ENCODE measurements around the gene RAB3C.

The RAB3C gene

DNA sequence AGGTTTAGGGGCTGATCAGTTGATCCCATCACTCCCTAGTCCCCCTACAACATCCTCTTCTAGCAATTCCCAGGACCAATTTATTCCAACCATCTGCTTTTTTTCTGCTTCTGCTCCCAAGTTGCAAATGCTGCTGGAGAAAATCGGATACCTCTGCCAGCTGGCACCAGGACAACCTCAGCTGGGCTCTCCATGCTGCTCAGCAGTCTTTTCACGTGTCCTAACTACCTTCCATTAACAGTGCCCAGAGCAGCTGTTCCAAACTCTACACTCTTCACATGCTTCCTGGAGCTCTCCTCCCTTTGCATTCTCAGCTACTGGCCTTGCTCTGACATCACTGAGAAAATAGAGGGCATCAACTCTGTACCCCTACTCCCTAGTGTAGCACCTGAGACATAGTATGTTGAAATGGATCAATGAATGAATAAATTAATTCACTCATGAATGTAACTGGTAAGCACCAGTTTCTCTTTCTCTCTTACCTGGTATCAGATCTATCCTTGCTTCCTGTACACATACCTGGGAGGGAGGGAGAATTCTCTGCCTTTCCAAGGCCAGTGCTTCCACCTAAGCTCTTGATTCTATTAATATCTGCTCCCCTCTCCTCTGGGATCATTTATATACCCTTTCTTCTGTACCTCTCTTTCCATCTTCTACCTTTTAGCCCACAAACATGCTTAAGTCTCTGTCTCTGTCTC, 191.0 kb downstream of the RAB3C start:
- no peak for DNase-seq (ENCODE audit: low spot score)

DNA sequence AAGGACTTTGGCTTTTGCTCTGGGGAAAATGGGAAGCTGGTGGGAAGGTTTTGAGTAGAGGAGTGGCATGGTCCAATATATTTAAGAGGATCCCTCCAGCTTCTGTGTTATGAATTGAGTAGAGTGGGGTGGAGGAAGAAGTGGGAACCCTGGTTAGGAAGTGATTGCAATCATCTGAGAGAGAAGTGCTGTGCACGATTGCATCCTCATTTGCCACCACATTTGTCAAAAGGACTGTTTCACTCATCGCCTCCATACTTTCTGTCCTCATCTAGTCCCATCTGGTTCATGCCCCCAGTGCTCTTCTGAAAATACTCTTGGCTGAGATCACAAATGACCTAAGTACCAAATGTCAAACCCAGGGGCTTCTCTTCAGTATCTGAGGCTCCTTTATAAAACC, 192.1 kb downstream of the RAB3C start:
- DNase-seq (ENCODE audit: low spot score), result no peak

DNA sequence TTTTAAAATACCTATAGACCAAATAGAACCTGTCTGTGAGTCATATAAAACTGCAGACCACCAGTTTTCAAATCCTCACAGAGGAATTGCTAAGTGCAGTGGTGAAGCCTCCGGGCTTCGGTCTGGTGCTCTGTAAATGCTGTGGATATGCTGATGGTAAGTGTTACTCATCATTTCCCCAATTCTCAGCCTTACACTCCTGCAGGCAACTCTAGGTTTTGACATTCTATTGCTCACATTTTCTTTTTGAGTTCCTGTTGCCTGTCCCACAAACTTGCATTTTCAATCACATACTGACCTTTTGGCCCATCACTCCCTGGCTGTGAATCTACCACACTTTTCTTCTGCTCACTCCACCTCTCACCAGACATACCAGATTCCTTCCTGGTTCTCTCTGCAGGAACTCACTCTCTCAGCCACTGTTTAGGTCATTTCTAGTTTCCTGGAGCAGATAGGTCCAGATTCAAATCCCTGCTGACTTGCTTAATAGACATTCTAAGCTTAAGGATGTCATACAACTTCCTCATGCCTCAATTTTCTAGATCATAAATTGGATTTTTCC, 192.9 kb downstream of the RAB3C start:
- no peak for DNase-seq (ENCODE audit: low spot score)

DNA sequence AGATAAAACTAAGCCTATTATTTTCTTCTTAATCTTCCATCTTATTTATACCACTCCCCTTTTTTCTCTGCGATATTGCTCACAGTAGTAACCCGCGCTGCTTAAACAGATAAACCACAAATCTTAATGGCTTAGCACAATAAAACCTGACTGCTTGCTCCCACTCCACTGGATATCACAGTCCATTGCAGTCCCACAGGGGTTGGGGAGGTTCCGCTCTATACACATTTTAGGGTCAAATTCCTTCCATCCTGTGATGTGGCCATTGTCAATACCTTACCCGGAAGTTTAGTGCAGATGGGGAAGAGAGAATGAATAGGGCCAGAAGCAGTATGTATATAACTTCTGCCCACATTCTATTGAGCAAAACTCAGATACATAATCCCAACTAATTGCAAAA, 193.7 kb downstream of the RAB3C start:
- no peak for DNase-seq (ENCODE audit: low spot score)

DNA sequence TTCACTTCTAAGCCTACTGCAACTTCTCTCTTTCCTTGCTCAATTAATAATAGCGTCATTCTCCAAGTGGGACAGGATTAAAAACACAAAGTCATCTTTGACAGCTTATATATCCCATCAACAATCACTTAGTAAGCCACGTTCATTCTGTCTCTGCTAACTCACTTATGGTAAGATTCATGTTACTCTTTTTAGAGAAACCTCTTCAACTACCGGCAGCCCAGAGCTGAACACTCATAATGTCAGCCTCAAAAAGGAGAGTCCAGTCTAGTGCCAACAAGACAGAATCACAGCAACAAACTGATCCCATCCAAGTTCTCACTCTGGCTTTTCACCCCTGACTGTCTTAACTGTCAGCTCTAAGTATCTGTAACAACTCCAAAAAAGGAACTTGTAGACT, 196.0 kb downstream of the RAB3C start:
- no peak for DNase-seq (ENCODE audit: low spot score)

DNA sequence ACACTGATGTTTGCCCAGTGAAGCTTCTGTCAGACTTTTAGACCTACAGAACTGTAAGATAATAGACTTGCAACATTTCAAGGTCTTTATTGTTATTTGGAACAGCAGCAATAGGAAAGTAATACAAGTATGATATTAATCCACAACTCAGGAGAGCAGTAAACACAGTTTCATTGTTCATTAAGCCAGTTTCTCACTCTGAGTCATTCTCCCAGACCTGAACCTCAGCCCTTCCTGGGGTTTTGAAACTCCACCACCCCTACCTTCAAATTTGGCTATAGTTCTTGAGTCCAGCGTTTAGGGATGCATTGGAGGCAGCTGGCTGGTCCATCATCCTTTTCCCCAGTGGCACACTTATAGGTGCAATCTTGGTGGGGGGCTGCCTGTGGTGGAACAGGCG, 203.2 kb downstream of the RAB3C start:
- DNase-seq (ENCODE audit: low spot score), result no peak

DNA sequence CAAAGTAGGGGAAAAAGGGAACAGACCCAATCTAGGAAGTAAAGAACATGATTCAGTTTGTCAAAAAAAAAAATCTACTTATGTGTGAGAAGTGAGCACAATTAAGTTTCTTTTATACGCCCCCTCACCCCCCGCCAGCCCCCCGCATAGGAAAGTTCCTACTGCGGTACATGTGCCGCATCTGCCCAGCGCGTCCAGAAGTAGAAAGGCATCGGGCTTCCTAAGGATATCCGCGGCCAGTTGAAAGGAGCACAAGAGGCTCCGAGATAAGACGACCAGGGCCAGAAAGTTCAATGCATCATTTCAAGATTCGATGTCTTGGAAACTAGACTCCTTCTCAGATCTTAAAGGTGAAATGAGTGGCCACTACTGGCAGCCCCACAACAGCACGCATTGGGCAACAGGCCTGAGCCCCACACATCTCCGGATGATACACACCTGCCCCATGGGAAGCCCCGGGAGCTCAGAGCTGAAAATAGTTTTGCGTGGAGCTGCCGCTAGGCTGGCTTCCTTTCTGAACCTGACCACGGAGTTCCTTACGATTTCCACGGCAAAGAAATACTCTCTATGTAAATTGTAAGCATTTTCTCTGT, 203.9 kb downstream of the RAB3C start:
- no peak for DNase-seq (ENCODE audit: low spot score)

DNA sequence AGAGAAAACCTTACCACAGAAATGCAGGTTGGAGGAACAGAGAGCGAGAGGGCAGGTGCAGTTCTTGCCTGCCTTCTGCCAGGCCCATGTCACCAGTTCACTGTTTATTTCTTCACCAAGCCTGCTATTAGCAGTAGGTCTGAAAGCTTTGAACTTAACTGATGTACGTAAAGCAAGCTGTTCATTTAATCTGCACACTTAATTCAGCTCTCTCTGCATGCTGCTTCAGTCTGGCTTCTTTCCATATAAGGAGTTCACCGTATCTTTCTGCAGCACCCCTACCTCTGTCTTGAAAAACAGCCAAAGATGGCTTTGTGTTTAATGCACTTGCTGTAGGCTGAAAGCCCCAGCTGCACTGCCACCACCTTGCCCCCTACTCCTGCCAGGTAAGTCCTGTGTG, 205.1 kb downstream of the RAB3C start:
- DNase-seq (ENCODE audit: low spot score), result no peak

DNA sequence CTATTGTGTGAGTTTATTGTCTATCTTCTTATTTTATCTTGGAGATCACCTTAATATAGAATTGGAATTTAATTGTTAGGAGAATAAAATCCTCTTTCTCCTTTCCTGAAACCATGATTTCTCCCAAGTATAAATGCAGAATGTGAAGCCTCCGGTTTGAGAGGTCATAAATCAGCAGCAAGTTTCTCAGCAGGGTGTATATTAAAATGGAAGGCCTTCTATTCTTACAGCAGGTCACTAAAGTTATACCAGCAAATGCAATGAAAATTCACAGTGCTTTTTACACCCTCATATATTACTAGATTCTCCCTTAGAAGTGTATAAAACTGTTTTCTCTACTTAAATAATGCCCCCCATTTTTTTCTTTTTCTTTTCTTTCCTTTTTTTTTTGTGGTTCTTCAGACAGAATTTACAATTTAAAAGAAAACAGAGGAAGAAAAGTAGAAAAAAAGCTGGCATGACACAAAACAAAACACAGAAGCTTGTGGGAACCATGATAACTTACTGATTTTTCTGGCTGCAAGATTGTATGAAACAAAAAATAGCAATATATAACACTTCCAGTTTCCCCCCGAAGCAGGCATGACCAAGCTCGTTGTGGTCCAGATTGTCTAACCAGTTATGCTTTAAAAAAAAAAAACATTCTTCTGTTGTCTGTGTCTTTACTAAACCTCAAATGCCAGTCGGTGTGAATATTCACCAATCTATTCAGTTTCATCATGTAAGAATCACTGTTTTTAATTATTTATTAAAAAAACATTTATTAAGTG, 211.2 kb downstream of the RAB3C start:
- DNase-seq (ENCODE audit: low spot score), result no peak

DNA sequence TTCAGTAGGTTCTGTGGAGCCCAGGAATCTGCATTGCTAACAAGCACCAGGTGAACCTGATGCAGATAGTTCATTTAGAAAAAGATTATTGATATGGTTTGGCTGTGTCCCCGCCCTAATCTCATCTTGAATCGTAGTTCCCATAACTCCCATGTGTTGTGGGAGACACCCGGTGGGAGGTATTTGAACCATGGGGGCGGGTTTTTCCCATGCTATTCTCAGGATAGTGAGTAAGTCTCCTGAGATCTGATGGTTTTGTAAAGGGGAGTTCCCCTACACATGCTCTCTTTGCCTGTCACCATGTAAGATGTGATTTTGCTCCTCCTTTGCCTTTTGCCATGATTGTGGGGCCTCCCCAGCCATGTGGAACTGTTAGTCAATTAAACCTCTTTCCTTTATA, 212.0 kb downstream of the RAB3C start:
- DNase-seq (ENCODE audit: low spot score), result no peak

DNA sequence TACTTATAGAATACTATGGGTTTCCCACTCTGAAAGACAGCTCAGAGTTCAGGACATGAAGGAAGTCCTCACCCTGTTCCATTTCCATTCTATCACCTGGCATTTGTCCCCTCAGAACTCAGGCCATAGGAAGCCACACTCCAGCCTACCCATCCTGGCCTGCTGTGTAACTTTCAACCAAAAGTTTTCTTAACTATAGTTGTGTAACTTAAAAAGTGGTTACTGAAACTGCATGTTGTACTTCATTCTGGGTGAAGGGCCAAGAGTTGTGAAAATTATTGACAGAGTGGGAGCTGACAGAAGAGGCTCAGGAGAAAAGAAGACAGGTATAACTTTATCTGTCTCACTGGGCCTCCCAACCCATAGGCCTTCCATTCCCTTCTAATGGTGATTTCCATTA, 212.5 kb downstream of the RAB3C start:
- DNase-seq (ENCODE audit: low spot score), result no peak

DNA sequence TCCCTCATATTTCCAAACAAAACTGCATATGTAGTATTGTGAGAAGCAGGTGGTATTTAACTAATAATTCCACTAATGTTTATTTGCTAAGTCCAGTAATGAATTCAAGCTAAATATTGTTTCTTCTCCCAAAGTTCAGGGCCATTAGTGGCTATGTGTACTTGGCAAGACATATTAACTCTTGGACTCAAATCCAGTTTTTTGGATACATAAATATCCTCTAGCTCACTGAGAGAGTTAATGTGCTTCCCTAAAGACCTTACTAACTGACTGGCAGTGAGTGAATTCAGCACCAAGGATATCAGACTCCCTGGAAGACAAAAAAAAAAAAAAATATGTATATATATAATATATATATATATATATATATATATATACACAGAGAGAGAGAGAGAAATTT, 214.1 kb downstream of the RAB3C start:
- DNase-seq (ENCODE audit: low spot score), result no peak

DNA sequence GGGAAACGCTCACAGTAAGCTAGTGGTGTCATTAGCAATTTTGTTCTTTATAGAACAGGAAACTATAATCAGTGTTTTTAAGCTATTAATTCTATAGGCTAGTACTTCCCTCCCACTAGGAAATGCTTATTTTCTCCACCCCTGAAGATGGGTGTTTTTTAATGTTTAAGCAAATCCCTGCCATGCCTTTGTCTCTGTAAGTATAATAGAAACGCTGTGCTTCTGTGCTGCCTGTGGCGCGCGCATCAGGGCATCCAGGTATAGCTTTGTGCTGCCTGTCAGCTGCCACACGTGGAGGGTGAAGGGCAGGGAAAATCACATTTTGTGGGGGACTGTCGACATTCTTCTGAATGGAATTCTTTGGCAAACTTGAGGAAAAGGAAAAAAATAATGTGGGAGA, 217.5 kb downstream of the RAB3C start:
- no peak for DNase-seq (ENCODE audit: low spot score)

DNA sequence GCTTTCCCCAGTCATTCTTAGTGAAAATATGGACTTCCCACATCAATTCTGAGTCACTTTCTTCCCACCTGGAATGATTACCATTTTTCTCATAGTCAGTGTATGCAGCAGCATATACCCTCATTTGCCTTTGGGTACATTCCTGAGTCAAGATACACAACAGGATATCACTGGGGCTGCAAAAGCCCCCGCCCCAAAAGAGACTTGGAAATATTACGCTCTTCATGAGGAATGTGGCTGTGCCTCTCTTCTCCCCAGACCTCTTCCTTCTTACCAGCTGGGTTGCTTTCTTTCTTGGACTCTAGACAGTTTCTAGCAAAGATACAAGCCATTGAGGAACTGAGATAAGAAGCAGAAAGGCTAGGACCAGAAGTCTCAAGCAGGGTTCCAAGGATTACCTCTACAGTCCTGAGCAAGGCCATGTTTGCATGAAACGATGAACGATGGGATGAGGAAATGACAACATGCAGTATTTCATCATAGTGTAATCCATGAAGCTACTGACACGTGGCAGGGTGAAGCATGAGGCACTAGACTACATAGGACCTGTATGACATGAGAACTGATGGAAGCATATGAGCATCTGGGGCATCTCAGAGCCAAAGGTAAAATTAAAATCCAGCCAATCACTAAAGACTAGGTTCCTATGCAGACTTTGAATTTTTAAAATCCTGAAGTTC, 218.1 kb downstream of the RAB3C start:
- no peak for DNase-seq (ENCODE audit: low spot score)

DNA sequence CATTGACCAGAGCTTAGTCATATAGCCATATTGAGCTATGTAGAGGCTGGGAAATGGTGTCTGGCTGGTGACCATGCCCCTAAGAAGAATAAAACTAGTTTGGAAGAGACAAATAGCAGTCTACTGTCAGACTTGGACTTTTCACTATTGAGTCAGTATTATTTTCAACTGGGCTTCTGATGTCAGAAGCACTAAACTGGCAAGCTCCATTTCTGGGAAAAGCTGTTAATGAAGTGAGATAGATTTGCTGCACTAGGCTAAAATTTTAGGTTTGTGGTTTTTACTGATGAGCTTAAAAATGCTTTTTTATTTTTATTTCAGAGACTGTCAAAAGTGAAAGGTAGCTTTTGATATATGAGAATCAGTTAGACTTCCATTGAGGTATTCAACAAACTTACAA, 220.2 kb downstream of the RAB3C start:
- no peak for DNase-seq (ENCODE audit: low spot score)

DNA sequence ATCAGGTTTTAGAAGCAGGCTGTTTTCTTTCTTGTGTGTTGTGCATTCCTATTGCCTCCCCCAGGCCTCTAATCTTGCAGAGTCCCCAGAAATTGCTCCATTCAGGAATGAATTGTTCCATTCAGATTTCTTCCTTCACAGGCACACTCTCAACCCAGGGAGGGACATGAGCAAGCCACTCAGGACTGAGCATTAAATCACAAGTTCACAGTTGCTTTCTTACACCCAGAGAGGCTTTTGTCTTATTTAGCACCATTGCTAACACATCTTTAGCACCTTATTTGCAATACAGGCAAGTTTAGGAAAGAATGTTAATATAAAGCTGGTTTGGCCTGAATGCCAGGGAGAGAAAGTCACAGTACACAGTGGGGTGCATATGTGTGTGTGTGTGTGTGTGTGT, 221.4 kb downstream of the RAB3C start:
- DNase-seq (ENCODE audit: low spot score), result no peak

DNA sequence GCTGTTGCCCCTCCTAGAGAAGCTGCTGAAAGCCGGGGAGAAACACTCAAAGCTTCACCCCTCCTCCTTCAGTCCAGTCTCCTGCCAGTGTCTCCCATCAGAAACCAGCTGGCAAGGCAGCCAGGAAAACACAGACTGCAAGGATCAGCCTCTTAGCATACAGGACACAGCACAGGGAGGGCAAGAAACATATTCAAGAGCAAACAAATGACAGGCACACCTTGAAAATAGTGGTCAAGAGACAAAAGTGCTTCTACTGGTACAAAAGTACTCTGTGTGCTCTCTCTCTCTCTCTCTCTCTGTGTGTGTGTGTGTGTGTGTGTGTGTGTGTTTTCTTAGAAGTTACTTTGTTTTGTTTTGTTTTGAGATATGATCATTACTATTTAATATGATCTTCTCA, 227.2 kb downstream of the RAB3C start:
- no peak for DNase-seq (ENCODE audit: low spot score)

DNA sequence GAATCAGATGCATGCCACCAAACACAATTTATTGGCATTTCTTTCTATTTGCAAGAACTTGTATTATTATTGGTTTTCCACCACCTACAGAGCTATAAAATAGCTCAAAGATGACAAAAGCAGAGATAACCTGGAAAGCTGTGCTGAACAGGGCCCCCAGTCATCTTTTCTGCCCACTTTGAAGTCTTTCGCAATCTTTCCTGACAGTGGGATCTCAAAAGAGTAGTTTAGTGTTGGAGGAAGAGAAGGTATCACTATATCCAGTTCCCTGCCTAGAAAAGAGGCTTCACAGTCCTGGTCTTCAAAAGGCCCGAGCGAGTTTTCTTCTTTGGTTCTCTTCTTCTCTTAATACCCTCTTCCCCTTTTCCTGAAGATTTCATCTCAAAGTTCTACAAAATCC, 231.0 kb downstream of the RAB3C start:
- DNase-seq (ENCODE audit: low spot score), result no peak

DNA sequence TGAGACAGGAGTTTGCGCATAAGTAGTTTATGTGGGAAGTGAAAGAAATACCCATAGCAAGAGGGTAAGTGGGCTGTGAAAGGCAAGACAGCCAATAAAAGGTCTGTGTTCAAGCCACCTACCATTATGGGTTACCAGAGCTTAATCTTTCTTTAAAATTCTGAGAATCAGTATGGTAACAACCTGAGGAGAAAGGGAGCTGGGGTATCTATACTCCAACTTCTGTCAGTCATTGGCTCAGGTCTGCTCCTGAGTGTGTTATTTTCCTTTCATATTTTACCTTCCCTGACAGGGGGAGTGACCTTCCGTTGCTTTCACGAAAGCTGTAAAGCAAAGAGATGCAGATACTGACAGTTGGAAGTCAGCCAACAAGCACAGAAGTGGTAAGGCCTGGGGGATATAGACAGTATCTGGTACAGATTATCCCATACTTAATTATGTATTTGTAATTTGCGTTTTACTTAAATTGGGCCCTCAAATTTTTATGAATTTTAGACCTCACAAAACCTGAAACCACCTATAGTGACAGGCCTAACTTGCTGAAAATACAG, 233.4 kb downstream of the RAB3C start:
- no peak for DNase-seq (ENCODE audit: low spot score)

DNA sequence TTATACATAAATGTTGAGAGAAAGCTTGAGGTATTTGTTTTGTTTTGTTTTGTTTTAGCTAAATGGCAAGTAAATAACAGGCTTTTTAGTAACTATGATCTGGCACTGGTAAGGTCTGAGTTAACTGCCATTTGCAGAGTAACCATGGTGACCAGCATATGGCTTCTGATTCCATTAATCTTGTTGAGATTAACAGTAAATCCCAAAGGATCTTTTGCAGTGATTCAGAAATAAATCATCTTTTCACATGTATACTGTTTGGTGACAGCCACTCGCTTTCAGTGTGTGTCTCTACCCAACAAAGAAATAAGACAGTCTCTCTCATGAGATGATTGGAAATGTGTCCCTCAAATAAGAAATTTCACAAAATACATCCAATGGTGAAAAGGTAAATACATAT, 235.6 kb downstream of the RAB3C start:
- no peak for DNase-seq (ENCODE audit: low spot score)

DNA sequence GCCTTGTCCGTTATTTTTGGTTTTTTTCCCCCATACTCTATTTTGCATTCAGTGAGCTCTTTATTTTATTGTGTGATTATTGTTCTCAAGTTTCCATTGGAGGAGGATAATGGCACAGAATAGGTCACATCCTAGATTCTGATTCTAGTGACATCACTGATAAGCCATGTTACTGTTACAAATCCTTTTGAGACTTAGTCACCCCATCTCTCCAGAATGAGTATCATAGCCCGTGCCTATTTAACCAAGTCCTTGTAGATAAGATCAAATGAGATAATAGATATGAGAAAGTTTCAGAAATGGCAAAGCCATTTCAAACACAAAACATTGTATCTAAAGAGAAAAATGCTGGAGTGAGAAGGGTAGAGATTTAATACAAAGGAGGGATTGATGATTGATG, 242.6 kb downstream of the RAB3C start:
- DNase-seq (ENCODE audit: low spot score), result no peak

DNA sequence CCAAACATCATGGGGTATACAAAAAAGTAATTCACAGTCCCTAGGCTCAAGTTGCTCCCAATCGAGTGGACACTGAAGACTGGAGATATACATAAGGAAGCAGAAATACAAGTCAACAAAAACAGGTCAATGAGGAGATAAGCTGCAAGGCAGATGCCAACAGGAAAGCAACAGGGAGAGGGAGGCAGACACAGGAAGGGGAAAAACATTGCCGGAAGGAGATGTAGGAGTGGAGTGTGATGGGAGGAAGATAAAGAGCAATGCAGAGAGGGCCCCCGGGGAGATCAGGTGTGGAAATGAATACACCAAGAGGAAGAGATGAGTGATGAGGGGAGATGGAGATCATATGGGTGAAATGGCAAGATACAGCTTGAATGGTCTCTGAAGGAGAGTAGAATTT, 243.0 kb downstream of the RAB3C start:
- DNase-seq (ENCODE audit: low spot score), result no peak
